Hematopoietic multipotent progenitor cell treated with erythropoietin and hydrocortisone succinate and interleukin-3 and kit ligand, for 17 days (in vitro differentiated cells): Measurements from ENCODE around the gene HEXIM2.
A peak's percentile ranks its signal among the peaks of the same experiment; 100 is the strongest.
"Not testable (repeated sequence)": the region's sequence is repeated elsewhere in the genome, so short reads cannot be mapped to it uniquely, and the experiment has no call there.

Source experiments
- DNase-seq: peaks from one replicate; pipeline ENCODE4 v3.0.0-alpha.2; 2015; ENCODE audit warnings: low spot score

The HEXIM2 gene, protein sequence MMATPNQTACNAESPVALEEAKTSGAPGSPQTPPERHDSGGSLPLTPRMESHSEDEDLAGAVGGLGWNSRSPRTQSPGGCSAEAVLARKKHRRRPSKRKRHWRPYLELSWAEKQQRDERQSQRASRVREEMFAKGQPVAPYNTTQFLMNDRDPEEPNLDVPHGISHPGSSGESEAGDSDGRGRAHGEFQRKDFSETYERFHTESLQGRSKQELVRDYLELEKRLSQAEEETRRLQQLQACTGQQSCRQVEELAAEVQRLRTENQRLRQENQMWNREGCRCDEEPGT

DNA sequence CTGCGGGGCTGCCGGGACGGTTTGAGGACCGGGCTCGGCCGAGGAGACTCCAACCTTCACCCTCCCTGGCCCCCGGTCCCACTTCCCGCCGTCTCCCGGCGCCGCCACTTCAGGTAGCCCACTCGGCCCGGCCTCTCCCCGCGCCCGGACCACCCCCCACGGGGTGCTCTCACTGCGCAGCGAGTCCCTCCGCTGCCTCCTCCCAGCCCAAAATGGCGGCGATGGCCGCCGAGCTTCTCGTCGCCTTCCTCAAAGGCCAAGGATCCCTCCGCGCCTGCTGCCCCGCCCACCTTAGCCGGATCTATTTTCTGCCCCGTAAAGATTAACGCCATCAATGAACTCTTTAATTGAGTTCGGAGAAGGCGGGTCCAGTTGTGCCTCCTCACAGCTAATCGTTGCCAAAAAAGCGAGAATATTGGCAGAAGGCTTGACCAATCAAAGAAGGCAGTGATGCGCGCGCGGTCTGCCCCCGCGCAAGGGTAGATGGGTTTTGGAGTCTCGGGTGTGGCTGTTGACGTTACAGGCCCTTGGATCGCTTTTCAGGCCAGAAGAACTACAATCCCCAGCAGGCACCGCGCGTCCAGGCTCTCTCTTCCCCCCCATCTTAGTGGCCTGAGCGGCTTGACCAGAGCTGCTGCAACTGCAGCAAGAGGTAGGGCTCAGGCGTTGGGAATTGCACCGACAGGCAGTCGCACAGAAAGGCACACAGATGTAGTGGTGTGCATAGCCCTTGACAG is at the start of gene HEXIM2:
TSS of gene HEXIM2 (plus strand) at position 588 of the 737 bp plus-strand sequence. CDS start 919 bp downstream, outside the sequence.
- peak; percentile 100 for DNase-seq

DNA sequence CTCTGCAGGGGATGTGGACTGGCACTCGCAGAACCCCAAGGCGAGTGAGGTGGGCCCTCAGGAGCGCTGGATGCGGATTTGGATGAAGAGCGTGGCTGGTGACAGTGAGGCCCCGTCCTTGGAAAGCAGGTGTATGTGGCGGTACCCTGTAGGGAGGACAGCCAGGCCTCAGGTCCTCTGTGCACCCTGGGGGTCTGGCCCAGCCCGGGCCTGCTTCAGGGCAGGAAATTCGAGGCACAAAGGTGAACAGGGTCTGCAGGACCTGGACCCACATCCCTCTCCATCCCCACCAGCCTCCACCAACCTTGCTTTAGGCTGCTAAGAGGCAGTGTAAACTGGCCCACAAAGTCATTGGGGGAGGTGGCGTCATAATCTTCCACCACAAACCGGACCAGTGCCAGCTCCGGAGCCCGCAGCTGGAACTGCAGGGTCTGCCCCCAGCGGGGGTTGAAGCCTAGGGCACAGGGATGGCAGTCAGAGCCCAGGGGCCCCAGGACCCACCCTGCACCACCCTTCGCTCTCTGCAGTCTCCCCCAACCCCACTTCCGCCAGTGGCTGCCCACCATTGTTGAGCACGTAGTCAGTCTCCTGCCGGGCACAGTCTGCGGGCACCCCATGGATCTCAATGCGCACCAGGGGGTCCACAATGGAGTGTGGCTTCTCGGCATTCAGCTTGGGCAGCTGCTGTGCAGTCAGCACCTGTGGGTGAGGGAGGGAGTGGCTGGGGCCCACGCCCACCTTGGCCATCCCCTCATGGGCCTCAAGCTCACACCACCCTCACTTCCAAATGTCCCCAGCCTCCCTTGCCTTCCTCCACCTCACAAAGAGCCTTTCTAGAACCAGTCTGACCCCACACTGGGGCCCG is 48.9 kb upstream of the HEXIM2 start:
- DNase-seq: no peak

DNA sequence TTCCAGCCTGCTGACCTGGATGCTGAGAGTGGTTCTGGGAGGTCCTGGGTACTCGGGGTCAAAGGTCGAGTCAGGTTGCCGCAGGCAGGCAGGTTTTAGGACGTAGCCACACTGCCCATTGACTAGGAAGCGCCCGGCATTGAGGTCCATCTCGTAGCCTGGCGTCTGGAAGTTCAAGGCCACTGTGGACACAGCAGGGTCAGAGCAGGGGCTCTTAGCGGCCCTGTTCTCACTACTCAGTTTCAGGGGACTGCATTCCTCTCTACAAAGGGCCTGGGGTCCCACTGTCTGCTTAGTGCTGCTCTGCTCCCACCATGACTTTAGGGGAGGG is 48.3 kb upstream of the HEXIM2 start:
- DNase-seq: no peak

DNA sequence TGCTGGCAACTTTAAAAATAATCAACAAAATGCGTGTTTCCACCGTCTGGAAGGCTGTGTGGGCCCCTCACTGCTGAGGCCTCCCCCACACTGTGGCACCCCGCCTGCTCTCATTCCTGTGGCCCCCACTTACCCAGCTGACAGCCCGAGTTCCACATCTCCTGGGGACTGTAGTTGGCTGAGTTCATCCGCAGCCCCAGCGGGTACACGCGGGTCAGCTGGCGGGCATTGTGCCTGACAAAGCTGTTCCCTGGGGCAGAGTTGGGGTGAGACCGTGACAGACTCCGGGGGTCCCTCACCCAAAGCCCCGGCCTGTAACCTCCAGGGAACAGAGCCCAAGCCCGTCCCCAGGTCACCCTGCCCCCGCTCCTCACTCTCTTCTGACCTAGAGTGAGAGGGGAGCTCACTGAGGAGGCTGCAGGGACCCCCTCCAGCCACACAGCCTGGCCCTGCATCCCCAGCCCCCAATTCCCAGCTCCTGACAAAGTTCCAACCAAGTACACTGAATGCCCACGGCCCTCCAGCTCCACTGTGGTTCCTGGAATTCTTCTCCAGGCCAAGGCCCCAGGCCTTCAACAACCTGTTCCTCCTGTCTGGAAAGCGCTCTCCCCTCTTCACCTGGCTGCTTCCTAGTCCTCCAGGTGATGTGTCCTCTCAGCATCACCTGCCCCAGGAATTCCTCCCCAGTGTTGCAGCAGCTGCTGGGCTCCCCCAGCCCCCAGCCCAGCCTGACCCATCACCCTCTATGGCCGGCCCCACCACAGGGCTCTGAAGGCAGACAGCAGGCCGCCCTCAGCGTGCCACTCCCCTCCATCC is 47.4 kb upstream of the HEXIM2 start:
- no peak for DNase-seq

DNA sequence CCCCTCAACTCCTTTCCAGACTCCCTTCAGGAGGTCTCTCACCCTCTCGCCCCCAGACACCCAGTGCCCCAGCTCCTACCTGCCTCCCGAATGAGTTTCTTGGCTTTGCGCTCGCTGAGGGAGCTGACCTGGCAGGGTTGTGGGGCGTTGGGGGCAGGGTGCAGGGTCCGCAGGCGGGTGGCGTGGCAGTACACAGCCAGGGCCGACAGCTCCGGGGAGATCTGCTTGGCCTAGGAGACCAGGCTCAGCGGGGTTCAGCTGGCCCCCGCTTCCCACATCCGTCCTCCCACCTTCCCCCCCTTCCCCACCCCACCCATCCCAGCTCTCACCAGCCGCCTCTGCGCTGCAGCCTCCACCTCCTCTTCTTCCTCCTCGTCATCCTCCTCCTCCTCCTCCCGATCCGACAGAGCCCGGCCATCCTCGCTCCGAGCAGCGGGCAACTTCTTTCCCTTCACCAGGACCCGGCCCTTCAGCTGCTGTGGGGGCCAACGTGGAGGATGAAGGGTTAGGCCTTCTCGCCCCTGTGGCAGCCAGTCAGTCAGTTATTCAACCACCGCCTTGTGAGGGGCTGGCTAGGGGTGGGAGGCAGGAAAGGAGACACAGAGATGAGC is 46.6 kb upstream of the HEXIM2 start:
- DNase-seq: no peak

DNA sequence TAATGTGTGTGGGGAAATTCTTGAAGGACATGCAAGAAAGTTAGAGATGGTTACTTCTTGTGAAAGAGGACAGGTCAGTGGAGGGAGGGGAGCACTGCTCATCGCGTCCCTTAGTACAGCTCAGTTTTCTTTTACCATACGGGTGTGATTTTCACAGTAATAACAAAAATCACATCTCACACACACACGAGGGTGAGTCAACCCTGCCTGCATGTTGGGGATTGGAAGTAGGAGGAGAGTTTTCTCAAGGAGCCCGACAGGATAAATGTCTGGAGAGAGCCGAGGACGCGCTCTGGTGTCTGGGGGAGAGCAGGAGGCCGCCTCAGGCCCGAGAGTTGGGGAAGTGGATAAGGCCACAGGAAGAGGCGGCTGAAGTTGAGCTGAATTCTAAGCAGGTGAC is 45.8 kb upstream of the HEXIM2 start:
- DNase-seq: no peak

DNA sequence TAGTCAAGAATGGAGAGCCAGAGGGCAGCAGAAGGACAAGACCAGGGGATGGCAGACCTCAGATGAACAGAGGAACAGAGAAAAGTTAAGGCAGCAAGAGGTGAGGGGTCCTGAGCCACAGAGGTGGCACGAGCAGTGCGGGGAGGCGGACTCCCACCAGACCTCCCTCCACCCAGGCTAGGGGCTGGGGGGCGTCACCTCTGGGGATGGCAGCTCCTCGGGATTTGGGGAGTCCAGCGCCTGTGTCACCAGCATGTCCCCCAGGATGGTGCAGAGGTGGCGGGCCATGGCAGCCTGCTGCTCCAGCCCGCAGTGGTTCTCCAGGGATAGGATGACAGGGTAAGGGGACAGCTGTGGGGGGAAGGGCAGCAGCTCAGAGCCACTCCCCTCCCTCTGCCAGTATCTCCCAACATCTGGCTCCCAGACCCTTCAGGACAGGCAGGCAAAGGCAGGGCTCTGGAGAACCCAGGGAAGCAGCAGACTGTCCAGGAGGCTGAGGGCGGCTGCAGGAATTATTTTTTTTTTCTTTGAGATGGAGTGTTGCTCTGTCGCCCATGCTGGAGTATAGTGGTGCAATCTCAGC is 45.1 kb upstream of the HEXIM2 start:
- DNase-seq: no peak

DNA sequence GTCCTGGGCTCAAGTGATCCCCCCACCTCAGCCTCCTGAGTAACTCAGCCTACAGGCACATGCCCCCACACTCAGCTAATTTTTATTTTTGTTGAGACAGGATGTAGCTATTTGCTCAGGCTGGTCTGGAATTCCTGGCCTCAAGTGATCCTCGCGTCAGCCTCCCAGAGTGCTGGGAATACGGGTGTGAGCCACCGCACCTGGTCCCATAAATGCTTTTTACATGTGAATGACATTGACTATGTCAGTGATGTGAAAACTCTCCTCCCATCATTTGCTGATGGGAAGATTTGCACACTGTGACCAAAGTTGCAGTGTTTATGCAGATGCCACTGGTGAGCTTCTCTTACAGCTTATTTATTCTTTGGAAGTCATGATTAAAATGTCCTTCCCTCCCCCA is 44.3 kb upstream of the HEXIM2 start:
- no peak for DNase-seq

DNA sequence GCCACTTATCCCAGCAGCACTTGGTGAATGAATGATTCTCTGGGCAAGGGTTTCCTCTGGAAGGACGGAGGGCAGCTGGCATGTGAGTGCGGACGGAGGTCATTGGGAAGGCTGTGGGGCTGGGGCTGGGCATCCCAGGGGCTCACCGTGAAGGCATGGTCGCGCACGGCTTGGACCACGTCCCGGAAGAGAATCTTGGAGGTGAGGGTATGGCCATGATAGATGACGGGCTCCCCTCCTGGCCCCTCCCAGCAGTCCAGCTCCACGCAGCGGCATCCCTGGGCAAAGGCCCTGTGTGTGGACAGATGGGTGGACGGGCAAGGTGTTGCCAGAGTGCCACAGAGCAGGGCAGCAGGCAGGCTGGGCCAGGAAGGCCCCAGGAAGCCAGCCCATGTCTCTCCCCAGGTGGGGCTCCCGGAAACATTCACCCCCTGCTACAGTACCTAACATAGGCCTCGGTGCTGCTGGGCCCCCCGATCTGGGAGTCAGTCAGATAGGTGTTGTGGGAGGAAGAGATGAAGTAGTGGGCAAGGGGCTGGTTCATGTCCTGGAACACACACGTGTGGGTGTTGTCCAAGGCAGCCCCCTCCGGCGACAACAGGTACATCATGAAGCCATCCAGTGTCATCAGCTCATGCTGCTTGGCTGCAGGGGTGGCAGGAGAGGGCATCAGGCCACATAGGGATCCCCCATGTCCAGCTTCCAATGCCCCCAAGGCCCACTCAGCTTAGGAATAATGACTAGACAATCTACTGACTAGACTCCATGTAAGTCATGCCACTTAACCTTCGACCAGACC is 43.6 kb upstream of the HEXIM2 start:
- no peak for DNase-seq

DNA sequence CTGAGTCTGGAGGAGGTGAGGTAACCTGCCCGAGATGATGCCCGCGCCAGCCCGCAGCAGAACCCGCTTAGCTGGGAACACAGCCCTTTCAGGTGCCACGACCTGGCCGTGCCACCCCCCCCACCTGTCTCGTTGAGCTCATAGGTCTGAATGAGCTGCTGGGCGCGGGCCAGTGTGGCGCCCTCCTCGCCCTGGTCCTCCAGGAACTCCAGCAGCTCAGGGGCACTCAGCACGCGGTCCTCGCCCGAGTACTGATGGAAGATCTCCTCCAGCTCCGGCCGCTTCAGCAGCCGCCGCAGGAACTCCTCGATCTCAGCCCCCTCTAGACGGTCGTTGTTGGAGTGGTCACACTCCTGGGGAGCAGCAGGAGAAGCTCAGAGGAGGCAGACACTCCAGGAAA is 43.0 kb upstream of the HEXIM2 start:
- no peak for DNase-seq

DNA sequence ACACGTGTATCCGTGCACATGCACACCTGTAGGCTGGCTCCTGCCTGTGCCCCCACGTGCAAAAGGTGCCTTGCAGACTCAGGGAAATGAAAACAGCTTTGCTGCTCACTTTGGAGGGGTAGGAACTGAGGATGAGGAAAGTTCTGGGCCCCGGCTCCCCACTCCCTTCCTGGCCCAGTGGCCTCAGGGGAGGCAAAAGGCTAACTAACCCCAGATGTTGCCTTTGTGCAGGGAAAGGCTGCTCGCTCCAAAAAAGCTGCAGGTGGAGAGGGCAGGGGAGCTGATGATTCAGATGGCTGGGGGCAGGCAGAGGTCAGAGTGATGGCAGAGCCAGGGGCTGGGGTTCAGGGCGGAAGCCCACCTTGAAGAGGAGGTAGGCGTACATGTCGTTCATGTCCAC is 41.7 kb upstream of the HEXIM2 start:
- DNase-seq: no peak

DNA sequence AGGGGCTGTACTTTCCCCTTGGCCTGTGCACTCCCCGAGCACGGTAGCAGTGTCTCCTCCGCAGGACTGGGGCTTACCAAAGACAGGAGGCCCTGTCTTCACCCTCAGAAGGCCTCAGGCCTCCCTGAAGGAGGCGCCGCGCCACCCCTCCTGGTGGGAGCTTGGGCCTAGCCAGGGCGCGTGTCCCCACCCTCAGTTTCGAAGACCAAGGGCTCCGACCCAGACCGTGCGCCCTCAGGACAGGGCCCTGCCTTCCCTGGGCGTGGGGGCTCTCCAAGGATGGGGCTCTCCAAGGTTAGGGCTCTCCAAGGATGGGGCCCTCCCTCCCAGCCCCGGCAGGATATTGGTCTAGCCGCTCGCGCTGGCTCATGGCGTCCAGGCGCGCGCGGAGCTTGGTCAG is 41.1 kb upstream of the HEXIM2 start:
- no peak for DNase-seq

DNA sequence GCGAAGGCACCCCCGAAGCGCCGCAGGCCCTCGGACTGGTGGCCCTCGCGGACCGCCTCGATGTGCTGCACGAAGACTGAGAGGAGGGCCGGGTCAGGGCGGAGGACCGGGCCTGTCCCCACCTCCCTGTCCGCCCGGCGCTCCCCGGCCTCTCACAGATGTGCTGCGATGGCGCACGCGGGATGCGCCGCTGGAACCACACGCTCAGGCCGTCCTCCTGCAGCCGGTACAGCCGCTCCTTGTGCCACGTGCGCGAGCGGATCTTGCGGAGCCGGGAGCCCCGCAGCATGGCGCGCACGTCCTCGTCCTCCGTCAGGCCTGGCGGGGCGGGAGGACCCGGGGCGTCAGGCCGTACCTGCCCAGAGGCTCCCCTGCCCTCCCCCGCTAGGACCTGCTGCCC is 40.6 kb upstream of the HEXIM2 start:
- DNase-seq: no peak

DNA sequence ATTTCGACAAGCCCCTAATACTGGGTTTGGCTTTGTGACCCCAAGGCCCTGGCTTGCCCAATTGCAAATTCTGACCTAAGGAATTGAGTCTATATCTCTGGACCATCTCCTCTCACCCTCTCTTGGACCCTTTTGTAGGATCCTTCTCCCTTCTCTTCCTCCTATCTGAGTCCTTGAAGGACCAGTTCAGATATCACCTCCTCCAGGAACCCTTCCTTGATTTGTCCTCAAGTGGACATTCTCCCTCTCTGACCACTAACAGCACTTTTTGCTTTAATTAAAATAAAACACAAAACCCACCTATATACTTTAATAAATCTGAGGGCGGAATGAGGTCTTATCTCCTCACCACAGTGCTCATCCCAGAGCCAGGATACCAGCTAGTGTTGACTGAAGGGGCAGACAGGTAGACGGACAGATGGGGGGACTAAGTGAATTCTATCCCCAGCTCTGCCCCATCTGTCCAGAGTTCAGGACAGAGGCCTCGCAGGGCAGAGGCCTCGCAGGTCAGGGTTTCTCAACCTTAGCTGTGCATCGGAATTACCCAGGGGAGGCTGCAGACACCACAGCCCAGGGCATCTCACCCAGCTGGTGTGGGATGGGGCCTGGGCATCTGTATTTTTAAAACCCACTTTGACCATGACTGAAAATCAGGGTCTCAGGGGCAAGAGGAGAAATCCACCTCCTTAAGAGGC is 38.5 kb upstream of the HEXIM2 start:
- no peak for DNase-seq

DNA sequence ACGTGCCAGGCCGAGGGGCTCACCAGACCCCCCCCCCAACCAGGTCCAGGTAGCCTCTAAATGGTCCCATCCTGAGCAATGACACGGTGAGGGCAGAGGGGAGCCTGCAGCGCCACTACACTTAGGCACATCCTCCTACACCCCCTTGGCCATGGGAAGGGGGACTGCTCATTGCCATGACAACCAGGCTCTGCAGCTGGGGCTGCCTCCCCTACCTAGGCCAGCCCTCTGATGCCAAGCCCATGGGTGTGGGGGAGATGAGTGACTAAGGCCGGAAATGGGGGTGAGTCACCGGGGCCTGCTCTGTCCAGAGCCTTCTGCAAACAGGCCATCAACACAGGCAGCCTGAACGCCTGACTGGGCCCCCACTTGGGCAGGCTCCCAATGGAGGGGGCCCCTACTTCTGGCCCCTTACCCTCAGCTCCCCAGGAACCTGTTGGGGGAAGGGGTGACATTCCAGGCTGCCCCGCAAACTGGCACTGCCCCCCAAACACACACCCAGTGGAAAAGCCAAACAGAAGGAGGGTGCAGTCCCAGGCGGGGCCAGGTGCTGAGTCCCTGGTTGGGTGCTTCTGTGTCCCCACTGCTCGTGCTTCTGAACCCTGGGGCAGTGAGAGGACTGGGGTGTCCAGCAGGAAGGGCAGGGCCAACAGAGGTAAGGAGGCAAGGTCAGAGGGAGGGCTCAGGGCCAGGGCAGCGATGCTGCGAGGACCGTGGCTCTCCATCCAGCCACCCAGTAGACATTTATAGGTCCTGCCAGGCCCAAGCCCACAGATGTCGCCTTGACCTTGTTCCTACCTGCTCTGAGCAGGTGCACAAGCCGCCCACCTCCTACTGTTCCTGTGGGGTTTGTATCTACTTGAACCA is 37.5 kb upstream of the HEXIM2 start:
- DNase-seq: no peak

DNA sequence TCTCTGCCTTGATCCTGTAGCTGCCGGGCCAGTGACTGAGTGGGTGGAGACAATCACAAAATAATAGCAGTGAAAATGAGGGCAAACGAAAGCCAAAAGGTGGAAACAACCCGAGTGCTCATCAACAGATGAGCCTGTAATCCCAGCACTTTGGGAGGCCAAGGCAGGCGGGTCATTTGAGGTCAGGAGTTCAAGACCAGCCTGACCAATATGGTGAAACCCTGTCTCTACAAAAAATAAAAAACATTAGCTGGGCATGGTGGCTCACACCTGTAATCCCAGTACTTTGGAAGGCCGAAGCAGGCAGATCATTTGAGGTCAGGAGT is 36.9 kb upstream of the HEXIM2 start:
- DNase-seq: not testable (repeated sequence)

DNA sequence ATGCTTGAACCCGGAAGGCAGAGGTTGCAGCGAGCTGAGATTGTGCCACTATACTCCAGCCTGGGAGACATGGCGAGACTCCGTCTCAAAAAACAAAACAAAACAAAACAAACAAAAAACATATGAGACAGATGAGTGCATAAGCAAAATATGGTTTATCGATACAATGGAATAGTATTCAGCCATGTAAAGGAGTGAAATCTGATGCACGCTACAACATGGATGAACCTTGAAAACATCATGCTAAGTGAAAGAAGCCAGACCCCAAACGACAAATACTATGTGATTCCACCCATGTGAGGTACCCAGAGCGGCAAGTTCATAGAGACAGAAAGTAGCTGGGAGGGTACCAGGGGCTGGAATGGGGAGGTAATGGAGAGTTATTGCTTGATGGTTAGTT is 36.2 kb upstream of the HEXIM2 start:
- no peak for DNase-seq

DNA sequence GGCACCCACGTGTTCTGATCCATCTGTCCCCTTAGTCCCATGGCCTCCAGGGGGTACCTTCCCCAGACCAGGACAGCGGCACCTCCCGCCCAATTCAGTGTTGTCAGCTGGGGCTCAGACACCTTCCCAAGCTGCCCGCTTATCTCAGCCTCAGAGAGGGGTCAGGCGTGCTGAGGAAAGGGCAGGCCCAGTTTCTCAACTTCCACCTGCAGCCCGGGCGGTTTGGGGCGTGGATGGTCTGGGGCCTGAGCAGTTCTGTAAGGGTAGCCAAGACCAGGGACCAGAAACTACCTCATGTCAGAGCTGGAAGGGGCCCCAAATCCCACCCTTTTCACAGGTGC is 34.5 kb upstream of the HEXIM2 start:
- no peak for DNase-seq
